Psoas muscle (tissue), 8 donors: ENCODE results near the gene PDCL2. TPM values are rescaled to one million over a fixed set of nuclear protein-coding genes. Genes with fewer than 3 reads are reported as not detected.

Experiments
- ATAC-seq, 4 donors: fragments of 200-7000 bp; cut with Tn5 transposase; one replicate each; pipeline ENCODE4 v1.9.1; 2020; ENCODE audit warnings: moderate library complexity in 3 of 4, mild to moderate bottlenecking in 2 of 4
- DNase-seq, 2 donors: peaks; one replicate each; pipeline ENCODE4 v3.0.0-alpha.2; 2020
- H3K27ac ChIP-seq: fragments of 200-600 bp; one replicate; pipeline ENCODE4 v1.8.0; 2022
- H3K27me3 ChIP-seq, 3 donors: fragments of 200-600 bp in 1 of 3; one replicate each; pipeline versions ENCODE4 v1.6.1 to v1.8.0; 2013 to 2022; ENCODE audit warnings: low read length in 2 of 3, mild to moderate bottlenecking in 2 of 3, moderate library complexity in 1 of 3; ENCODE audit not compliant: insufficient read depth in 3 of 3
- H3K36me3 ChIP-seq, 2 donors: fragments of 200-600 bp in 1 of 2; one replicate each; pipeline versions ENCODE4 v1.6.1 to v1.8.0; 2013 to 2022; ENCODE audit warnings: low read depth in 1 of 2, mild to moderate bottlenecking in 1 of 2, moderate library complexity in 1 of 2; ENCODE audit not compliant: insufficient read depth in 1 of 2
- H3K4me1 ChIP-seq: fragments of 200-600 bp; one replicate; pipeline ENCODE4 v1.8.0; 2022
- H3K4me3 ChIP-seq: fragments of 200-600 bp; one replicate; pipeline ENCODE4 v1.8.0; 2022; ENCODE audit warnings: mild to moderate bottlenecking
- H3K9me3 ChIP-seq: fragments of 200-600 bp; one replicate; pipeline ENCODE4 v1.8.0; 2022
- WGBS, 3 donors: extraction: QIAGEN DNeasy Blood & Tissue Kit; methylation state at CpG; one replicate each; pipeline versions ENCODE4 v1.1.6 to v1.1.7; 2013; 5-methylcytosine and 5-hydroxymethylcytosine counted together
- intact Hi-C, 2 donors: fragments of 100-400 bp; cut with DNase I; formaldehyde crosslinking; loops; one replicate each; pipeline versions ENCODE4 v1.11.0 to v1.14.2; 2022
- polyA plus RNA-seq, 3 donors: library from polyadenylated mRNA; stranded (reverse); fragments of 200-250 nt; gene quantifications; one replicate each; pipeline ENCODE4 v1.2.3, GENCODE V29; 2013
- total RNA-seq, 4 donors: library from RNA; stranded (reverse); fragmentation: NEBNext Ultra II Directional in 2 of 4; extraction: Animal tissue kit (Norgen Biotek cat#: 25700) in 2 of 4; gene quantifications; one replicate each; pipeline versions ENCODE4 v1.2.1 to v1.2.4, GENCODE V29; 2021 to 2023
- TF ChIP-seq, protein P1 (sequence below): fragments of 200-600 bp; IDR thresholded peaks from one replicate; pipeline ENCODE4 v1.8.0; 2022; ENCODE audit warnings: antibody characterized with exemption
- donor health status: healthy with polysubstance abuse.
- donor health status: DM: no; HTN: no; CAD: no; lungs with moderate emphysema.
- donor health status: Bipolar disorder and iron deficiency.
- donor health status: healthy.
- donor health status: DM: yes; HTN: yes; CAD: no.
- donor health status: DM: no; HTN: no; CAD: no.
- donor health status: DM: no; HTN: no; CAD: no.
- donor health status: DM: yes; HTN: yes; CAD: no.

Gene PDCL2
- total and polyA plus RNA-seq, 7 donors, result not detected

DNA sequence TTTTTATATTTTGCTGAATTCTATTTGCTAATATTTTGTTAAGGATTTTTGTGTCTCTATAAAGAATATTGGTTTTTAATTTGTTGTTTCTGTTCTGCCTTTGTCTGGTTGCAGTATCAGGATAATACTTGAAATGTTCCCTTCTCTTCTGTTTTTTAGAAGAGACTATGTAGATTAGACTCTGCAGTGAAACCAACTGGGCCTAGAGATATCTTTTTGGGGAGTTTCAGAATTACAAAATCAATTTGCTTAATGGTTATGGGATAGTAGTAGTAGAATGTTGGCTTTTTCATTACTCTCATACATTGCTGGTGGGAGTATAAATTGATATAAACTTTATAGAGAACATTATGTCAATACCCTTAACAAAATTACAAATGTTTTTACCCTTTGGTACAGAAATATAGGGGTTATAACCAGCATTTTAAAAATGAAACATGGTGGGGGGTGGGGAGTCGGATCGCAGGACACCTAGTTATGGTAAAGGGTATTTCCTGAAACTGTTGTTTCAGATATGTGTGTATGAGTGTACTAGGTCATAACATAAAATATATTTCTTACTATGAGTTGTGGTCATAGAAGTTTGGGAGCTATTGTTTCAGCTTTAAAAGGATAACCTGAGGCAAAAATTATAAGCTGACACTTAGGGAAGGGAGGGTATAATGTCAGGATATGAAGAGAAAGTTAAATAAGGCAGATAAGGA lies 74.4 kb downstream of the PDCL2 start:
- ATAC-seq, result no peak
- intact Hi-C loops, result no loop called here
- no peak overlapping the region for H3K4me3 ChIP-seq
- H3K9me3 ChIP-seq, result peaks cover 2% of the 10 kb centered on the region
- 96 to 99% (median 99%) methylated on average over 2 of the region's 2 CpGs for WGBS, 3 donors
- TF ChIP-seq, protein P1, sequence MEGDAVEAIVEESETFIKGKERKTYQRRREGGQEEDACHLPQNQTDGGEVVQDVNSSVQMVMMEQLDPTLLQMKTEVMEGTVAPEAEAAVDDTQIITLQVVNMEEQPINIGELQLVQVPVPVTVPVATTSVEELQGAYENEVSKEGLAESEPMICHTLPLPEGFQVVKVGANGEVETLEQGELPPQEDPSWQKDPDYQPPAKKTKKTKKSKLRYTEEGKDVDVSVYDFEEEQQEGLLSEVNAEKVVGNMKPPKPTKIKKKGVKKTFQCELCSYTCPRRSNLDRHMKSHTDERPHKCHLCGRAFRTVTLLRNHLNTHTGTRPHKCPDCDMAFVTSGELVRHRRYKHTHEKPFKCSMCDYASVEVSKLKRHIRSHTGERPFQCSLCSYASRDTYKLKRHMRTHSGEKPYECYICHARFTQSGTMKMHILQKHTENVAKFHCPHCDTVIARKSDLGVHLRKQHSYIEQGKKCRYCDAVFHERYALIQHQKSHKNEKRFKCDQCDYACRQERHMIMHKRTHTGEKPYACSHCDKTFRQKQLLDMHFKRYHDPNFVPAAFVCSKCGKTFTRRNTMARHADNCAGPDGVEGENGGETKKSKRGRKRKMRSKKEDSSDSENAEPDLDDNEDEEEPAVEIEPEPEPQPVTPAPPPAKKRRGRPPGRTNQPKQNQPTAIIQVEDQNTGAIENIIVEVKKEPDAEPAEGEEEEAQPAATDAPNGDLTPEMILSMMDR, result no peak
- no peaks in the 10 kb centered on the region for H3K36me3 ChIP-seq
- no peak for DNase-seq
- peaks cover 1% of the 10 kb centered on the region for H3K4me1 ChIP-seq
- H3K27ac ChIP-seq, result no peak overlapping the region
- H3K27me3 ChIP-seq, result no peaks in the 10 kb centered on the region

DNA sequence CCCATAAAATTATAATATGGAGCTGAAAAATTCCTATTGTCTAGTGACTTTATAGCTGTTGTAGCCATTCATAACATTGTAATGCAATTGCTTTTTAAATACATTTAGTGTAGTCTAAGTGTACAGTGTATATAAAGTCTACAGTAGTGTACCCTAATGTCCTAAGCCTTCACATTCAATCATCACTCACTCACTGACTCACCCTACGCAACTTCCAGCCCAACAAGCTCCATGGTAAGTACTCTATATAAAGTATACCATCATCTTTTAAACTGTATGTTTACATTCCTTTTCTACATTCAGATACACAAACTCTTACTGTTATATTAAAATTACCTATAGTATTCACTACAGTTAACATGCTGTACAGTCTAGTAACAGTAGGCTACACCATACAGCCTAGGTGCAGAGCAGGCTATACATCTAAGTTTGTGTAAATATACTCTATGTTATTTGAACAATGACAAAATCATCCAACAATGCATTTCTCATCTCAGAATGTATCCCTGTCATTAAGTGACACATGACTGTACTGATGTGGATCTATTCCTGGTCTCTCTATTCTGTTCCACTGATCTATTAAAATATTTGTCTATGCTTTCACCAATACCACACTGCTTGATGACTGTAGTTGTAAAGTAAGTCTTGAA lies 79.0 kb downstream of the PDCL2 start:
- Histone ChIP-seq H3K4me1 (no peaks in the 10 kb centered on the region), H3K27ac (no peak overlapping the region), H3K36me3 (peaks cover 0 to 2% of the 10 kb centered on the region in 2 donors), H3K4me3 (no peak overlapping the region), H3K9me3 (peaks cover 5% of the 10 kb centered on the region), H3K27me3 (no peaks in the 10 kb centered on the region)
- no peak for ATAC-seq
- TF ChIP-seq, protein P1, result no peak
- intact Hi-C loops, result no loop called here
- WGBS, 3 donors, result 97 to 100% (median 99%) methylated on average over 1 of the region's 1 CpG
- no peak for DNase-seq

DNA sequence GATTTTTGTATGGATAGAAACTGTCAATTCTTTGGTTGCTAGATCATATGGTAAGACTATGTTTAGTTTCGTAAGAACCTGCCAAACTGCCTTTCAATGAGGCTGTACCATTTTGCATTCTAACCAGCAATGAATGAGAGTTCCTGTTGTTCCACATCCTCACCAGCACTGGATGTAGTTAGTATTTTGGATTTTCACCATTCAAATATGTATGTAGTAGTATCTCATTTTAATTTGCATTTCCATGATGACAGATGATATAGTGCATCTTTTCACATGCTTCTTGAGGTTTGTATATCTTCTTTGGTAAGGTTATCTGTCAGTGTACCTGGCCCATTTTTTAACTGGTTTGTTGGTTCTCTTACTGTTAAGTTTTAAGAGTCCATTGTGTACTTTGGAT lies 80.0 kb downstream of the PDCL2 start:
- no peak overlapping the region for H3K4me3 ChIP-seq
- no peaks in the 10 kb centered on the region for H3K27me3 ChIP-seq
- ATAC-seq, result no peak
- peaks cover 0 to 10% of the 10 kb centered on the region in 2 donors for H3K36me3 ChIP-seq
- intact Hi-C loops, result no loop called here
- H3K27ac ChIP-seq, result no peak overlapping the region
- 93 to 100% (median 99%) methylated on average over 1 of the region's 1 CpG for WGBS, 3 donors
- no peaks in the 10 kb centered on the region for H3K4me1 ChIP-seq
- TF ChIP-seq, protein P1, result no peak
- no peak for DNase-seq
- H3K9me3 ChIP-seq, result peaks cover 5% of the 10 kb centered on the region

DNA sequence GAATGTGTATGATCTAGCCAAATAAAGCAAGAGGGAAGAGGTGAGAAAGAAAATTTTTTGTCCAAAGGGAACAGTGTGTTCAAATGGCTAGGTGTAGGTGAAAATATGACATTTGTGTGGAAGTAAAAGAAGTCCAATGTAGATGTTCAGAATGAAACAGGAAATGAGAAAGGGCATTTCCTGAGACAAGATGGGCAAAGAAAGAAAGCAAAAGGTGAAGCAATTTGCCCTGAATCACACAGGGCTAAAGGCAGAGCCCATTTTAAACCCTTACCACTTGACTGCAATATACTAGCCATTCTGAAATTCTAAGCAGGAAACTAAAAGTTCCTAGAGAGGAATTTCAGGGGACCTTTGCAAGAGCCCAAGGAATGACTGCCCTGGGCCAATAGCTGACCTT lies 81.4 kb downstream of the PDCL2 start:
- ATAC-seq, result no peak
- H3K27me3 ChIP-seq, result no peaks in the 10 kb centered on the region
- DNase-seq, result no peak
- no peak overlapping the region for H3K27ac ChIP-seq
- intact Hi-C loops, result no loop called here
- peaks cover 0 to 21% of the 10 kb centered on the region in 2 donors for H3K36me3 ChIP-seq
- H3K9me3 ChIP-seq, result peaks cover 5% of the 10 kb centered on the region
- H3K4me1 ChIP-seq, result no peaks in the 10 kb centered on the region
- TF ChIP-seq, protein P1, result no peak
- no peak overlapping the region for H3K4me3 ChIP-seq
